HepG2 (cell line): ENCODE data around the gene SGCD. TPM values are rescaled to one million over a fixed set of nuclear protein-coding genes. Genes with fewer than 3 reads are reported as not detected.

Source experiments
- BCLAF1 ChIP-seq: fragments of 450-650 bp; IDR thresholded peaks from 2 replicates; pipeline ENCODE4 v1.6.1; 2017; ENCODE audit warnings: mild to moderate bottlenecking
- CSRNP2 ChIP-seq: sonication (generic); formaldehyde crosslinking; conservative IDR thresholded peaks from 2 replicates; pipeline ENCODE4 v1.8.0; 2022; ENCODE audit warnings: low read depth, missing genetic modification reagents
- GMEB1 ChIP-seq: sonication (generic); formaldehyde crosslinking; IDR thresholded peaks from 2 replicates; pipeline ENCODE4 v1.5.1; 2020; ENCODE audit warnings: missing genetic modification reagents, mild to moderate bottlenecking, borderline replicate concordance
- HNRNPLL ChIP-seq: fragments of 200-400 bp; formaldehyde crosslinking; IDR thresholded peaks from 2 replicates; pipeline ENCODE4 v1.6.1; 2017; ENCODE audit warnings: mild to moderate bottlenecking, low read depth, low read length; ENCODE audit not compliant: poor library complexity, severe bottlenecking
- KMT2A ChIP-seq: sonication (generic); formaldehyde crosslinking; IDR thresholded peaks from 2 replicates; pipeline ENCODE4 v1.4.0; 2020; ENCODE audit warnings: missing genetic modification reagents
- RBM22 ChIP-seq: fragments of 200-400 bp; formaldehyde crosslinking; optimal IDR thresholded peaks from 2 replicates; pipeline ENCODE3; 2017; ENCODE audit warnings: mild to moderate bottlenecking, low read length, moderate library complexity
- YY1 ChIP-seq: IDR thresholded peaks from 2 replicates; pipeline ENCODE4 v1.6.1; 2011; ENCODE audit warnings: low read length, low read depth, moderate library complexity, mild to moderate bottlenecking; ENCODE audit not compliant: insufficient read depth, insufficient replicate concordance
- ZBTB46 ChIP-seq: sonication (generic); formaldehyde crosslinking; IDR thresholded peaks from 2 replicates; pipeline ENCODE4 v1.4.0; 2020; ENCODE audit warnings: mild to moderate bottlenecking, missing genetic modification reagents, borderline replicate concordance
- ZFP1 ChIP-seq: IDR thresholded peaks from 2 replicates; pipeline ENCODE4 v1.6.1; 2016
- ZNF333 ChIP-seq: sonication (generic); formaldehyde crosslinking; IDR thresholded peaks from 2 replicates; pipeline ENCODE4 v1.4.0; 2020; ENCODE audit warnings: mild to moderate bottlenecking, missing genetic modification reagents, borderline replicate concordance
- ZNF737 ChIP-seq: sonication (generic); formaldehyde crosslinking; IDR thresholded peaks from 2 replicates; pipeline ENCODE4 v1.5.0; 2020; ENCODE audit warnings: missing genetic modification reagents, mild to moderate bottlenecking, borderline replicate concordance
- polyA plus RNA-seq, 8 experiments: library from polyadenylated mRNA; depleted of rRNA in 3 of 8; stranded (reverse) in 7 of 8; unstranded in 1 of 8; fragments of >200 nt; fragmentation: Illumina TruSeq in 4 of 8; extraction: Trizol in 4 of 8; gene quantifications; 2 replicates each; pipeline versions ENCODE4 v1.2.1 to v1.2.3, GENCODE V29; 2011 to 2016; ENCODE audit warnings: low read depth in 4 of 8, missing spikeins in 1 of 8, mixed read lengths in 1 of 8; ENCODE audit not compliant: insufficient read depth in 1 of 8
- total RNA-seq, 5 experiments: library from RNA; depleted of rRNA; stranded (reverse); fragments of >200 nt; fragmentation: Illumina TruSeq; extraction: Trizol; gene quantifications; 2 replicates each; pipeline ENCODE4 v1.2.3, GENCODE V29; 2016; ENCODE audit warnings: low read depth in 1 of 5

SGCD gene
- total and polyA plus RNA-seq, 2 of the 13 experiments (the other 11 are each of a cell fraction or from before 2014, with no cell fraction given): not detected

- TF ChIP-seq BCLAF1: no peak
- TF ChIP-seq YY1: no peak
- no peak for TF ChIP-seq ZNF737
- no peak for TF ChIP-seq KMT2A (CRISPR knock-in tag)
- no peak for TF ChIP-seq ZFP1 (CRISPR knock-in tag)
- no peak for TF ChIP-seq GMEB1
- TF ChIP-seq HNRNPLL: no peak
- TF ChIP-seq ZNF333 (CRISPR knock-in tag): no peak
- no peak for TF ChIP-seq RBM22
- TF ChIP-seq CSRNP2 (CRISPR knock-in tag): no peak
- TF ChIP-seq ZBTB46 (CRISPR knock-in tag): no peak
Observed at GRCh38 chr5:156561651-156562050, 234.7 kb downstream of the SGCD start (continued).
